H7 (cell line): ENCODE results near the gene HLTF. TPM values are rescaled to one million over a fixed set of nuclear protein-coding genes. Genes with fewer than 3 reads are reported as not detected.

Source experiments
- DNase-seq: peaks from one replicate; pipeline ENCODE4 v3.0.0; 2012
- H3K27me3 ChIP-seq: 2 replicates; pipeline ENCODE4 v1.6.0; 2011; ENCODE audit warnings: mild to moderate bottlenecking, low read length; ENCODE audit not compliant: control insufficient read depth, insufficient read depth
- H3K36me3 ChIP-seq: replicated peaks from 2 replicates; pipeline ENCODE4 v1.5.1; 2011; ENCODE audit warnings: low read length; ENCODE audit not compliant: control insufficient read depth, insufficient read depth
- H3K4me3 ChIP-seq: 2 replicates; pipeline ENCODE4 v1.5.1; 2011; ENCODE audit warnings: low read depth, mild to moderate bottlenecking, control low read depth, low read length, moderate library complexity; ENCODE audit not compliant: insufficient read depth
- total RNA-seq: library from RNA; depleted of rRNA; stranded (reverse); fragments of >200 nt; shearing (Covaris generic); gene quantifications from 2 replicates; pipeline ENCODE4 v1.2.3, GENCODE V29; 2014; rRNA removed

The HLTF gene, protein sequence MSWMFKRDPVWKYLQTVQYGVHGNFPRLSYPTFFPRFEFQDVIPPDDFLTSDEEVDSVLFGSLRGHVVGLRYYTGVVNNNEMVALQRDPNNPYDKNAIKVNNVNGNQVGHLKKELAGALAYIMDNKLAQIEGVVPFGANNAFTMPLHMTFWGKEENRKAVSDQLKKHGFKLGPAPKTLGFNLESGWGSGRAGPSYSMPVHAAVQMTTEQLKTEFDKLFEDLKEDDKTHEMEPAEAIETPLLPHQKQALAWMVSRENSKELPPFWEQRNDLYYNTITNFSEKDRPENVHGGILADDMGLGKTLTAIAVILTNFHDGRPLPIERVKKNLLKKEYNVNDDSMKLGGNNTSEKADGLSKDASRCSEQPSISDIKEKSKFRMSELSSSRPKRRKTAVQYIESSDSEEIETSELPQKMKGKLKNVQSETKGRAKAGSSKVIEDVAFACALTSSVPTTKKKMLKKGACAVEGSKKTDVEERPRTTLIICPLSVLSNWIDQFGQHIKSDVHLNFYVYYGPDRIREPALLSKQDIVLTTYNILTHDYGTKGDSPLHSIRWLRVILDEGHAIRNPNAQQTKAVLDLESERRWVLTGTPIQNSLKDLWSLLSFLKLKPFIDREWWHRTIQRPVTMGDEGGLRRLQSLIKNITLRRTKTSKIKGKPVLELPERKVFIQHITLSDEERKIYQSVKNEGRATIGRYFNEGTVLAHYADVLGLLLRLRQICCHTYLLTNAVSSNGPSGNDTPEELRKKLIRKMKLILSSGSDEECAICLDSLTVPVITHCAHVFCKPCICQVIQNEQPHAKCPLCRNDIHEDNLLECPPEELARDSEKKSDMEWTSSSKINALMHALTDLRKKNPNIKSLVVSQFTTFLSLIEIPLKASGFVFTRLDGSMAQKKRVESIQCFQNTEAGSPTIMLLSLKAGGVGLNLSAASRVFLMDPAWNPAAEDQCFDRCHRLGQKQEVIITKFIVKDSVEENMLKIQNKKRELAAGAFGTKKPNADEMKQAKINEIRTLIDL
- 48.6 and 74.2 TPM in 2 replicates for total RNA-seq

DNA sequence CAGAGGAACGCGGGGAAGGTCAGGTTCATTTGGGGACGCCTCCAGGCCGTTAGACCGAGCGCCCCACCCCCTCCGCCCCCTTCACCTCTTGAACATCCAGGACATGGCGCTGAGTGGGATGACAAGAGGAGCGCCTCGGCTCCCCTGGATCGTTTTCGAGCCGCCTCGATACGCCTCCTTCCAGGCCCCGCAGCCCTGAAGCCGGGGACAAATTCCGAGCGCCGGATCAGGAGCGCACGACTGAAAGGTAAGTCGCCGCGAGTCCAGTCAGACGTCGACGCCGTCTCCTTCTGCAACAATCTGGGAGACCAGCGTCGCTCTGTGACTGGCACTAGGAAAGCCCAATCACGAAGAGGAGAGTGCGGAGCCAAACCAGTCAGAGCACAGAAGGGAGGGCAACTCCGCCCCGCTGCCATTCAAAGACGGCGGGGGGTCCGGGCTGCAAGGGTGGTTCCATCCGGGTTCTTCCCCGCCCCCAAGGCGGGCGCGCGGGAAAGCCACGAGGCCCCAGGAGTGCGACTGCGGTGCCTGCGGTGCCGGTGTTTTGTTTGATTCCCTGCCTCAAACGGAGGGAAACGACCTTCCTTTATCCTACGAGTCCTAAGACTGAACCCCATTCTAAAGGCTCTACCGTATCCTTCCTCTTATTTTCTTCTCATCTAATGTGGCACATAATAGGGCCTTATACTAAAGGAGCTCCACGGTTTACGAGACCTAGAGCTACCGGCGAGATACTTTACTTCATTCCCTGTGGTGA lies at the start of gene HLTF:
Gene HLTF, minus strand, starts transcription at position 302 of the 757 bp plus-strand sequence. Its CDS starts 197 bp downstream, at position 105.
- H3K27me3 ChIP-seq: peaks cover 2% of the 10 kb centered on the region; the same call in 1 of the 2 replicates
- peak within 1 kb of the TSS; percentile 75 for H3K4me3 ChIP-seq
- peaks cover 2% of the 10 kb centered on the region; the same call in 1 of the 2 replicates for H3K36me3 ChIP-seq
- peak; percentile 95 for DNase-seq

GRCh38 chr3:149134575-149134974 lies 48.2 kb upstream of the HLTF start:
- no peak for DNase-seq

DNA sequence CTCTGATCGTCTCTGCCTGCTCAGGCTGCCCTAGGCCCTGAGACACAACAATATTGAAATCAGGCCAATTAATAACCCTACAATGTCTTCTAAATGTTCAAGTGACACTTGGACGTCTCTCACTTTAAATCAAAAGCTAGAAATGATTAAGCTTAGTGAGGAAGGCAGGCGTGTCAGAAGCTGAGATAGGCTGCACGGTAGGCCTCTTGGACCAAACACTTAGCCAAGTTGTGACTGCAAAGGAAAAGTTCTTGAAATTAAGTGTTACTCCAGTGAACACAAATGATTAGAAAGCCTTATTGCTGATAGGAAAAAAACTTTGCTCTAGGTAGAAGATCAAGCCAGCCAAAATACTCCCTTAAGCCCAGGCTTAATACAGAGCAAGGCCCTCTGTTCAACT lies 45.3 kb upstream of the HLTF start:
- no peak overlapping the region for H3K4me3 ChIP-seq
- no peak for DNase-seq
- H3K27me3 ChIP-seq: no peaks in the 10 kb centered on the region
- H3K36me3 ChIP-seq: no peaks in the 10 kb centered on the region; the same call in 1 of the 2 replicates

More at GRCh38 chr3:149134575-149134974, 48.2 kb upstream of the HLTF start:
- Histone ChIP-seq H3K27me3 (no peaks in the 10 kb centered on the region), H3K36me3 (no peaks in the 10 kb centered on the region; the same call in 1 of the 2 replicates), H3K4me3 (no peak overlapping the region)

DNA sequence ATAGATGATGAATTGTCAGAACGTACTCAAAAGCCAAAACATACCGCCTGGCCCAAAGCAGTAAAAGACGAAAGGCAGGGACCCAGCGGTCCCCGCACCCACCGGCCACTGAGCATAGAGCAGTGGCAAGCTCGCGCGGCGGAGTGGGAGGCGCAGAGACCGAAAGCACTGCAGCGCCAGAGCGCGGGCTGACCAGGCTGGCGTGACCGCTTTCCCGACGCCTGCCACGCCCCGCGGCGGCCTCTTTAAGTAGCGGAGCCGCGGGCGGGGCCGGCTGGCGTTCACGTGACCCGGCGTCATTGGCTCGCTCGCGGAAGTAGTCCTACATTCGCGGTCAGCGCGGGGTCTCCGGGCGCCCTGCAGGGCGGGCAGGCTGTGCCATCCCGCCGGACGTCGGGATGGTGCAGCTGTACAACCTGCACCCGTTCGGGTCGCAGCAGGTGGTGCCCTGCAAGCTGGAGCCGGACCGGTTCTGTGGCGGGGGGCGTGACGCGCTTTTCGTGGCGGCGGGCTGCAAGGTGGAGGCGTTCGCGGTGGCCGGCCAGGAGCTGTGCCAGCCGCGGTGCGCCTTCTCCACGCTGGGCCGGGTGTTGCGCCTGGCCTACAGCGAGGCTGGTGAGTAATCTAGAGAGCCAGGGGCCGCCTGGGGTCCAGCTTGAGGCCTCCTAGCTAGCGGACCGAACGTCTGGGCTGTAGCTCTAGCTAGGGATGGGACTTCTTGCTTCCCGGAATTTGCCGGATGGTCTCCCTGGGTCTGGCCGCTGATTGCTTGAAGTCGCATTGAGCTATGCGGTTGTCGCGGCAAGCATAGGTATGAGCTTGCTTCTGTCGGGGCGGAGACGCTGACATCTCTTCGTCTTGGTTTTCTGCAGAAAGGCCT lies 43.2 kb upstream of the HLTF start, which contains the start of gene HPS3:
Gene HPS3, plus strand, starts transcription at position 313 of the 880 bp plus-strand sequence. Its CDS starts 86 bp downstream, at position 399.
- DNase-seq: peak; percentile 93
- Histone ChIP-seq H3K4me3 (peak within 1 kb of the TSS; percentile 60; the same call in 1 of the 2 replicates), H3K27me3 (no peaks in the 10 kb centered on the region)

GRCh38 chr3:149128821-149129220 lies 42.5 kb upstream of the HLTF start:
- H3K4me3 ChIP-seq: peak overlapping the region; percentile 60; the same call in 1 of the 2 replicates
- H3K36me3 ChIP-seq: no peaks in the 10 kb centered on the region
- no peak for DNase-seq
- H3K27me3 ChIP-seq: no peaks in the 10 kb centered on the region

More for the DNA sequence above, 43.2 kb upstream of the HLTF start, which contains the start of gene HPS3:
- H3K36me3 ChIP-seq: no peaks in the 10 kb centered on the region; the same call in 1 of the 2 replicates

- no peak for DNase-seq
- Histone ChIP-seq H3K4me3 (no peak overlapping the region), H3K36me3 (no peaks in the 10 kb centered on the region), H3K27me3 (no peaks in the 10 kb centered on the region)
These were observed 36.6 kb upstream of the HLTF start for GRCh38 chr3:149122721-149123578.

DNA sequence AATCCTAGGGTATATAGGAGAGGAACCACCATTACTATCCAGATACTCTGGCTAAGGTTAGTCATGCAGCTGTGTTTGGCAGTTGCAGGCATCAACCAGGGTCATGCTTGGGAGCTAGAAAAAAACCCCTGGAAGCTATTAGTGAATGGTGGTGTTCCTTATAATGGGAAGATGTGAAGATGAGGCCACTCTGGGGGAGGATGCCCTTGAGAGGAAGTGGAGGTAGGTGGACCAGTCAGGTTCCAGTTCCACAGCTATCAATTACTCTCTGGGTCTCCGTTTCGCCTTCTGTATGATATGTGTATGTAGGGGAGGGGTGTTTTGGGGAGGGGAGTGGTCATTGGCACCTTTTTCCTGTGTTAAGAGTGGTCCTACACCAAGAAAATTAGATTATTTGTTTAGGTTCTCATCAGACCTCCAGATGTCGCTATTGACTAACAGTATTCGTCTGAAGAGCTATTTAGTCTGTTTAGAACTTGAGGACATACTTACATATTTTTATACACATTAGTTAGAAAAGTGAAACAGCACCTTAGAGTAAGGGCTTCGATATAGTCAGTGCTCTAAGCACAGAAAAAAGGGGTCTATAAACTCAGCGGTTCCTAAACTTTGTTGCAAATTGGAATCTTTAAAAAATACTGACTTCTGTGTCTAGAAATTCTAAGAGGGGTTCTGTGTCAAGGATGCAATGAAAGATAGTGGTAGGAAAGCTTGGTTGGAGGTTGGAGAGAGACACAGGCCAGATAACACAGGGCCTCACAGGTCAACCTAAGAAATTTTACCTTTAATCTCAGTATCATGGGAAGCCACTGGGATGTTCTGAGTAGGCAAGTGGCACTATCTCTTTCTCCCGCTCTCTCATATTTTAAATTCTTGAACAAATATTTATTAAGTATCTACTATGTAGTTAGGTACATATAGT lies 34.0 kb upstream of the HLTF start:
- DNase-seq: peak; percentile 70
- Histone ChIP-seq H3K27me3 (no peaks in the 10 kb centered on the region), H3K4me3 (no peak overlapping the region), H3K36me3 (no peaks in the 10 kb centered on the region)

GRCh38 chr3:149119466-149119865 lies 33.1 kb upstream of the HLTF start:
- no peak for DNase-seq
- Histone ChIP-seq H3K27me3 (no peaks in the 10 kb centered on the region), H3K36me3 (no peaks in the 10 kb centered on the region), H3K4me3 (no peak overlapping the region)

GRCh38 chr3:149118724-149119123 lies 32.4 kb upstream of the HLTF start:
- DNase-seq: no peak
- no peak overlapping the region for H3K4me3 ChIP-seq
- H3K36me3 ChIP-seq: no peaks in the 10 kb centered on the region
- H3K27me3 ChIP-seq: no peaks in the 10 kb centered on the region

DNA sequence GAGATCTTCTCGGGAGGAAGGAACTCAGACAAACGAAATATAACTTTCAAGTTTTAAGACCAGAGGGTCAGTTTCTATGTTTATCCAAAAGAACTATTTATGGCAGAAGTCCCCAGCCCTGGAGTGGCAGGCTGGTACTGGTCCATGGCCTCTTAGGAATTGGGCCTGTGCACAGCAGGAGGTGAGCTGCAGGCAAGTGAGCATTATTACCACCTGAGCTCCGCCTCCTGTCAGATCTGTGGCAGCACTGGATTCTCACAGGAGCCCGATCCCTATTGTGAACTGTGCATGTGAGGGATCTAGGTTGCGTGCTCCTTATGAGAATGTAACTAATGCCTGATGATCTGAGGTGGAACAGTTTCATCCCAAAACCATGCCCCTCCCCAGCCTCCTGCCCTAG lies 28.8 kb upstream of the HLTF start:
- Histone ChIP-seq H3K4me3 (no peak overlapping the region), H3K27me3 (no peaks in the 10 kb centered on the region), H3K36me3 (no peaks in the 10 kb centered on the region)
- no peak for DNase-seq

- Histone ChIP-seq H3K4me3 (no peak overlapping the region), H3K27me3 (no peaks in the 10 kb centered on the region), H3K36me3 (no peaks in the 10 kb centered on the region)
- DNase-seq: no peak
These were observed 28.1 kb upstream of the HLTF start for GRCh38 chr3:149114458-149114857.
